A549 (cell line): ENCODE data around the gene CHST10.

Experiments
- CEBPB ChIP-seq, 2 experiments: fragments of >200 bp in 1 of 2; sonication (Bioruptor Twin) in 1 of 2; formaldehyde crosslinking in 1 of 2; IDR thresholded peaks; 2 replicates each; pipeline ENCODE4 v1.6.1; 2012 to 2016
- CHD4 ChIP-seq: fragments of 200-600 bp; sonication (generic); IDR thresholded peaks from 2 replicates; pipeline ENCODE4 v1.6.1; 2016; ENCODE audit warnings: antibody characterized with exemption, mild to moderate bottlenecking, borderline replicate concordance
- FOSB ChIP-seq: fragments of 250-450 bp; sonication (Bioruptor Pico); IDR thresholded peaks from 2 replicates; pipeline ENCODE4 v1.5.0; 2020; ENCODE audit warnings: mild to moderate bottlenecking, moderate library complexity
- GATA3 ChIP-seq: IDR thresholded peaks from 2 replicates; pipeline ENCODE4 v1.6.1; 2012; ENCODE audit warnings: borderline replicate concordance
- POLR2A ChIP-seq: IDR thresholded peaks from 2 replicates; pipeline ENCODE4 v1.6.1; 2012; ENCODE audit warnings: mild to moderate bottlenecking, low read length
- ZNF302 ChIP-seq: fragments of 250-450 bp; sonication (Bioruptor Pico); IDR thresholded peaks from 2 replicates; pipeline ENCODE4 v1.9.0; 2021; ENCODE audit warnings: inconsistent platforms, mild to moderate bottlenecking, moderate library complexity
- TF ChIP-seq, protein P1 (sequence below): fragments of >200 bp; sonication (Bioruptor Twin); formaldehyde crosslinking; IDR thresholded peaks from 3 replicates; pipeline ENCODE4 v1.5.1; 2016
- TF ChIP-seq, protein P2 (sequence below): IDR thresholded peaks from 2 replicates; pipeline ENCODE4 v1.6.1; 2012
- TF ChIP-seq, protein P3 (sequence below): fragments of 250-450 bp; sonication (Bioruptor Pico); IDR thresholded peaks from 2 replicates; pipeline ENCODE4 v1.5.0; 2021; ENCODE audit warnings: mild to moderate bottlenecking, moderate library complexity, borderline replicate concordance
- TF ChIP-seq, protein P4 (sequence below): fragments of >200 bp; sonication (Bioruptor Twin); formaldehyde crosslinking; IDR thresholded peaks from 3 replicates; pipeline ENCODE4 v1.6.1; 2016

DNA sequence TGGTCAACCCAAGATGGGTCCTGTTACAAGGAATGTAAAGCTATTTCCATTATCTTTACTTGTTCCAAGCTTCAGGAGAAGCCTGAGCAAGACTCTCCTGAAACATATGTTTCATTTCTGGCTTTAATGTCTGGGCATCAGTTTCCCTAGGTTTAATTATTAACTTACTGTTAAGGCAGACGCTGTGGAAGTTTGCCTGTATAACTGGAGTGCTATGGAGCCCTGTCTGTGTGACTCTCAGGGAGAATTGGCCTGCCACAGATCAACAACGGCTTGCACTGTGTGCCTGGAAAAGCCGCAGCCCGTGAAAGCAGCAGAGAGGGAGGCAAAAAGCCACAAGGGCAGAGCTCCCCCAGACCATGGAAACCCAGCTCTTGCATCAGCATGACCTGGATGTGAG is 73.0 kb downstream of the CHST10 start:
- TF ChIP-seq CHD4 (no peak), FOSB (CRISPR knock-in tag) (no peak), POLR2A (no peak), ZNF302 (CRISPR knock-in tag) (no peak), GATA3 (no peak), CEBPB (IDR thresholded peaks at IDR 0.05) (no peak)
- TF ChIP-seq, protein P1, sequence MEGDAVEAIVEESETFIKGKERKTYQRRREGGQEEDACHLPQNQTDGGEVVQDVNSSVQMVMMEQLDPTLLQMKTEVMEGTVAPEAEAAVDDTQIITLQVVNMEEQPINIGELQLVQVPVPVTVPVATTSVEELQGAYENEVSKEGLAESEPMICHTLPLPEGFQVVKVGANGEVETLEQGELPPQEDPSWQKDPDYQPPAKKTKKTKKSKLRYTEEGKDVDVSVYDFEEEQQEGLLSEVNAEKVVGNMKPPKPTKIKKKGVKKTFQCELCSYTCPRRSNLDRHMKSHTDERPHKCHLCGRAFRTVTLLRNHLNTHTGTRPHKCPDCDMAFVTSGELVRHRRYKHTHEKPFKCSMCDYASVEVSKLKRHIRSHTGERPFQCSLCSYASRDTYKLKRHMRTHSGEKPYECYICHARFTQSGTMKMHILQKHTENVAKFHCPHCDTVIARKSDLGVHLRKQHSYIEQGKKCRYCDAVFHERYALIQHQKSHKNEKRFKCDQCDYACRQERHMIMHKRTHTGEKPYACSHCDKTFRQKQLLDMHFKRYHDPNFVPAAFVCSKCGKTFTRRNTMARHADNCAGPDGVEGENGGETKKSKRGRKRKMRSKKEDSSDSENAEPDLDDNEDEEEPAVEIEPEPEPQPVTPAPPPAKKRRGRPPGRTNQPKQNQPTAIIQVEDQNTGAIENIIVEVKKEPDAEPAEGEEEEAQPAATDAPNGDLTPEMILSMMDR, result no peak
- TF ChIP-seq, protein P2, sequence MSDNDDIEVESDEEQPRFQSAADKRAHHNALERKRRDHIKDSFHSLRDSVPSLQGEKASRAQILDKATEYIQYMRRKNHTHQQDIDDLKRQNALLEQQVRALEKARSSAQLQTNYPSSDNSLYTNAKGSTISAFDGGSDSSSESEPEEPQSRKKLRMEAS, result no peak
- TF ChIP-seq, protein P3, sequence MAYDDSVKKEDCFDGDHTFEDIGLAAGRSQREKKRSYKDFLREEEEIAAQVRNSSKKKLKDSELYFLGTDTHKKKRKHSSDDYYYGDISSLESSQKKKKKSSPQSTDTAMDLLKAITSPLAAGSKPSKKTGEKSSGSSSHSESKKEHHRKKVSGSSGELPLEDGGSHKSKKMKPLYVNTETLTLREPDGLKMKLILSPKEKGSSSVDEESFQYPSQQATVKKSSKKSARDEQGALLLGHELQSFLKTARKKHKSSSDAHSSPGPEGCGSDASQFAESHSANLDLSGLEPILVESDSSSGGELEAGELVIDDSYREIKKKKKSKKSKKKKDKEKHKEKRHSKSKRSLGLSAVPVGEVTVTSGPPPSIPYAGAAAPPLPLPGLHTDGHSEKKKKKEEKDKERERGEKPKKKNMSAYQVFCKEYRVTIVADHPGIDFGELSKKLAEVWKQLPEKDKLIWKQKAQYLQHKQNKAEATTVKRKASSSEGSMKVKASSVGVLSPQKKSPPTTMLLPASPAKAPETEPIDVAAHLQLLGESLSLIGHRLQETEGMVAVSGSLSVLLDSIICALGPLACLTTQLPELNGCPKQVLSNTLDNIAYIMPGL (CRISPR knock-in tag), result no peak
- TF ChIP-seq, protein P4, sequence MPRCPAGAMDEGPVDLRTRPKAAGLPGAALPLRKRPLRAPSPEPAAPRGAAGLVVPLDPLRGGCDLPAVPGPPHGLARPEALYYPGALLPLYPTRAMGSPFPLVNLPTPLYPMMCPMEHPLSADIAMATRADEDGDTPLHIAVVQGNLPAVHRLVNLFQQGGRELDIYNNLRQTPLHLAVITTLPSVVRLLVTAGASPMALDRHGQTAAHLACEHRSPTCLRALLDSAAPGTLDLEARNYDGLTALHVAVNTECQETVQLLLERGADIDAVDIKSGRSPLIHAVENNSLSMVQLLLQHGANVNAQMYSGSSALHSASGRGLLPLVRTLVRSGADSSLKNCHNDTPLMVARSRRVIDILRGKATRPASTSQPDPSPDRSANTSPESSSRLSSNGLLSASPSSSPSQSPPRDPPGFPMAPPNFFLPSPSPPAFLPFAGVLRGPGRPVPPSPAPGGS, result no peak
